Measurements from ENCODE around the gene METTL8.
A peak's percentile ranks its signal among the peaks of the same experiment; 100 is the strongest.
"Not testable (repeated sequence)": the region's sequence is repeated elsewhere in the genome, so short reads cannot be mapped to it uniquely, and the experiment has no call there.

Gene METTL8

DNA sequence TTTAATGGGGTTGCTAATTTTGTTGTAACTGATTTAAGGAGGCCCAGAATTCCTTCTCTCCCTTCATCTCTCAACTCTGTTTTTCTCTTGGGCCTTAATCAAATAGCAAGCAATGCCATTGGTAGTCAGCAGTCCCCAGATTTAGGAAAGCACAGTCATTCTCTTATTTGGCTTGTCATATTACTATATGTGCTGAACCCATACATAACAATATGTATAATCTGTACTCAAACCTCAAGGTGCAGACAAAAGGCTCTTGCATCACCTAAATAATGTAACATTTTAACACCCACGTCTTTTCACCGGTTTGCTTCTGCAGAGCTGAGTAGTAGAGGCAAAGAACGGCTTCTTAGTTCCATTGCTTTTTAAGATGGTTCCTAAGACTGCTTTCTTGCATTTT is 33.4 kb downstream of the METTL8 start:
- DNase-seq, result no peak

DNA sequence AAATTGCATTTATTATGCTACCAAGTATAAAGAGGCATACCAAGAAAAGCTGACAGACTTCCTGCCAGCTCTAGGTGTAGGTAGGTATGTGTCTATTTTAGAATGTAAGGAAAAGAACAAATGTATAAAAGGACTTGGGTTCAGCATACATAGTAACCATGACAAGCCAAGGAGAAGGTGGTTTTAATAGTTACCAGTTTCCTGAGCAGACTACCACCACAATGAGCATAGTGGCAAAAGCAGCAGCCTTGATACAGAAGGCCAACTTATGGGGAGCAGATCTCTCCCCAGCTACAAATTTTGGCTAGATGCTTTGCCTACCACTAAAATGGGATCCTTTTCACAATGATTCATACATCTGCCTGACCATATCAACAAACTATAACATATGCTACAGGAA is 34.5 kb downstream of the METTL8 start:
- DNase-seq, result no peak

DNA sequence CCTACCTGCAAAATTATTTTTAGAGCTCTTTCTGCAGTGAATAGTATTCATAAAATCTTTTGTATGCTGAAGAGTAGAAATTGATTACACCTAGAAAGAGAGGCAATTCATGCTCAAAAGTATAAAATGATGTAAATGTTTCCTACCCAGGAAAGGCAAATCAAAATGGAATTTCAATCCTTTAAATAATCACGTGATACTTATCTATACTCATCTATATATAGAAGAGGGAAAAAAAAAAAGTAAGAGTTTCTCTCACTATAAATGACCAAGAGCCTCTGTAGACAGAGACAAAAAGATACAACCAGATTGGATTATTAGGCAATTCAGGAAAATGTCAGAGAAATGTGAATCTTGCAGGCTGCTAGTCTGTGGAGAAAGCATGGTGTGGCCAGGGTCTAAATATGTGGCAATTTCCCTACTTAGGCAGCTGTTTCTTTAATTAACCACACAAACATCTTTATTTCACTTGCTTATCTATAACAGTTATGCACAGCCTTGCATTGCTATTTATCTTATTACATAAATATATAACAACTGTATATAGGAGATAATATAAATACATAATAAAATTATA is 39.5 kb downstream of the METTL8 start:
- DNase-seq, result no peak

DNA sequence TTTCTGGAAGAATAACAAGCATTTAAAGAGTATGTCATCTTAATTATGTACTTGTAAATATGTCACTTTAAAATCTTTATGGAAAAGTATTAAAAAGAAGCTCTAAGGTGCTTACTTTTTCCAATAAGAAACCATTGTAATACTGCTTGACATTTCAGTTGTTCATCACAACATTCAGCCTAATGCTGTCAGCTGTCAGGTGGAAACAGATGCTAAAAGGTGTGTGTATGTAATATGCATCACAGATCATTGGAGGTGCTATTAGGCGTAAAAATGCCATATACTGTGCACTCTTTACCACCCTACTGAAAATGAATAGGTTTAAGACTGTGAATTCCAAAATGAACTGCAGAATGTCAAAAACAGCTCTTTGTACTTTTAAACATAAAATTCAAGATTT is 40.3 kb downstream of the METTL8 start:
- no peak for DNase-seq

DNA sequence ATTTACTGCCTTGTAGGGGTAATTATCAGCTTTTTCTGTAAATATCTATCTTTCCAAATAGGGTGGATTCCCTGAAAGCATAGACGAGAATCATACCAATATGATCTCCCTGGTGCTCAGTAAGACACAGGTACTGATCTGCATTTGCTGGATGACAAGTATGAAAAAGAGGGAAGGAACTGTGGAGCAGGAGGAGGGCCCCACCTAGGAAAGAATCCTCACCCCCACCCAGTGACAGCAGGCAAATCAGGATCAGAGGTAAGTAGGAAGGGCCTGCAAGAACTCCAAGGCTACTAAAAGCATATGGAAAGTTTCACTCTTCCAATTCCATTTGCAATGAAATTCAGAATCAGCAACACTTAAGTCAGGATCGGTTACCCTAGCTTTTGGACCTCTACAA is 42.3 kb downstream of the METTL8 start:
- no peak for DNase-seq

DNA sequence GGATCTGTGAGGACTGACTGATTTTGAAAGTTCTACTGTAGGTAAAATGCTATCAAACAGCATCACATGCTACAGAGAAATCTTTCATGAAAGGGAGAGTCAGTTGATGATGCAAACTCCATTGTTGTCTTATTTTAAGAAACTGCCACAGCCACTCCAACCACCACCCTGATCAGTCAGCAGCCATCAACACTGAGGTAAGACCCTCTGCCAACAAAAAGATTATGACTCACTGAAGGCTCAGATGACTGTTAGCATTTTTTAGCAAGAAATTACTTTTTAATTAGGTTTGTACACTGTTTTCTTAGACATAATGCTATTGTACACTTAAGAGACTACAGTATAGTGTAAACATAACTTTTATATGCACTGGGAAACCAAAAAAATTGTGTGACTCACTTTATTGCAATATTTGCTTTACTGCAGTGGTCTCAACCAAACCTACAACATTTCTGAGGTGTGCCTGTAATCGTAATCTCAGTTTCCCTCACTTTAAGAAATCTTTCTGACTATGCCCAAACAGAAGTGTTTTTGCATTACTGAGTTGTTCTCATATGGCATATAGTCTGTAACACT is 42.8 kb downstream of the METTL8 start:
- peak; percentile 8 for DNase-seq

DNA sequence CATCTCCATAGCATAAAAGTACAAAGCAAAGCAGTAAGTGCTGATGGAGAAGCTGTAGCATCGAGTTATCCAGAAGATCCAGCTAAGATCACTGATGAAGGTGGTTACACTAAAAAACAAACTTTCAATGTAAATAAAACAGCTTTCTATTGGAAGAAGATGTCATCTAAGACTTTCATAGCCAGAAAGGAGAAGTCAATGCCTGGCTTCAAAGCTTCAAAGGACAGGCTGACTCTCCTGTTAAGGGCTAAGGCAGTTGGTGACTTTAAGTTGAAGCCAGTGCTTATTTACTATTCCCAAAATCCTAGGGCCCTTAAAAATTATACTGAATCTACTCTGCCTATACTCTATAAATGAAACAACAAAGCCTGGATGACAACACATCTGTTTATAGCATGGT is 44.0 kb downstream of the METTL8 start:
- DNase-seq, result no peak

DNA sequence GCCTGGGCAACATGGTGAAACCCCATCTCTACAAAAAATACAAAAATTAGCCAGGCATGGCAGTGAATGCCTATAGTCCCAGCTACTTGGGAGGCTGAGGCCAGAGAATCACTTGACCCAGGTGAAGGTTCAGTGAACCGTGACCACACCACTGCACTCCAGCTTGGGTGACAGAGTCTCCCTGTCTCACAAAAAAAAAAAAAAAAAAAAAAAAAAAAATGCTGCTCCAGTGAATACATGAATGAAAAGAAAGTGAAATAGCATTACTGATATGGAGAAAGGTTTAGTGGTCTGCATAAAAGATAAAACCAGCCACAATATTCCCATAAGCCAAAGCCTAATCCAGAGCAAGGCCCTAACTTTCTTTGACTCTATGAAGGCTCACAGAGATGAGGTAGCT is 44.5 kb downstream of the METTL8 start:
- no peak for DNase-seq

DNA sequence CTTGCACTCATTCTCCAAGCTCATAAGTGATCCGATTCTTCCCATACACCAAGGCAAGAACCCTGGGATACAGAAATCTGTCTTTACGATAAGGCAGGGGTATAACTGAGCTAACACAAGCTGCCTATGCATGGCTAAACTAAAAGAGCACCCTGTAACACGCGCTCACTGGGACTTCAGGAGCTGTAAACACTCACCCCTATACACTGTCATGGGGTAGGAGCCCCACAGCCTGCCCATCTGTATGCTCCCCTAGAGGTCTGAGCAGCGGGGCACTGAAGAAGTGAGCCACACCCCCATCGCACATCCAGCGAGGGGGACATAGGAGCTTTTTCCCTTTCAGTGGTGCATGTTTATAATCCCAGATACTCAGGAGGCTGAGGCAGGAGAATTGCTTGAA is 46.7 kb downstream of the METTL8 start:
- no peak for DNase-seq

DNA sequence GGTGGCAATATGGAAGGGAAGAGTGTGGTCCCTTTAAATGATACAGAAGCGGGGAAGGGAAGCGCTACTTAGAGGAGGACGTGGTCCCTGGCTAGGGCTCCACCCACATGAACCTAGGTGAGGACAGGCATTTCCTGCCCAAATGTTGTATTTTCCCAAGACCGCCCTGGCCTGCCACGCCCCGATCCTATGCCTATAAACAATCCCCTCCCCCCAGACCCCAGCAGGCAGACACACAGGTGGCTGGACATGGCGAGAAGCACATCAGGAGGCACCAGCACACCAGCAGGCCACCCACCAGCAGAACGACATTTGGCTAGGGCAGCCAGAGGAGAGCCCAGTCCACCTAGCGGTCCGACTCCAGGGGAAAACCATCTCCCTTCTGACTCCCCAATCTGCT is 47.2 kb downstream of the METTL8 start:
- DNase-seq, result no peak

DNA sequence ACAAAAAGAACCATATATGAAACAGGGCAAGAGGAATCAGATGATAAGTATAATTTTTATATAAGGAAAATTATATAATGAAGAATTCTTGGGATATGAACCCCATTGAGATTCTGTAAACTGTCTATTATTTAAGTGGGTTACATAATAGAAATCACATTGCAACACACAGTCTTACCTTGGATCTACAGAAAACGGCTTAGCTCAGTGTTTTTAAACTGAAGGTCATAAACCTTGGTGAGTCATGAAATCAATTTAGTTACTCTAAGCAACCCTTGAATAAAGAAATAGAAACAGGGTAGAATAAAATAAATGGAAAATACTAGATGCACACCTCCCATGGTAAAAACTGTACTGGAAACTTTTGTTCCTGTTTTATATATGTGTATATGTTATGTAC is 50.7 kb downstream of the METTL8 start:
- DNase-seq, result no peak

DNA sequence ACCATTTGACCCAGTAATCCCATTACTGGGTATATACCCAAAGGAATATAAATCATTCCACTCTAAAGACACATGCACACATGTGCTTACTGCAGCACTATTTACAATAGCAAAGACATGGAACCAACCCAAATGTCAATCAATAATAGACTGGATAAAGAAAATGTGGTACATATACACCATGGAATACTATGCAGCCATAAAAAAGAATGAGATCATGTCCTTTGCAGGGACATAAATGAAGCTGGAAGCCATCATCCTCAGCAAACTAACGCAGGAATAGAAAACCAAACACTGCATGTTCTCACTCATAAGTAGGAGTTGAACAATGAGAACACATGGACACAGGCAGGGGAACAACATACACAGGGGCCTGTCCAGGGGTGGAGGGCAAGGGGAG is 51.6 kb downstream of the METTL8 start:
- DNase-seq, result not testable (repeated sequence)

DNA sequence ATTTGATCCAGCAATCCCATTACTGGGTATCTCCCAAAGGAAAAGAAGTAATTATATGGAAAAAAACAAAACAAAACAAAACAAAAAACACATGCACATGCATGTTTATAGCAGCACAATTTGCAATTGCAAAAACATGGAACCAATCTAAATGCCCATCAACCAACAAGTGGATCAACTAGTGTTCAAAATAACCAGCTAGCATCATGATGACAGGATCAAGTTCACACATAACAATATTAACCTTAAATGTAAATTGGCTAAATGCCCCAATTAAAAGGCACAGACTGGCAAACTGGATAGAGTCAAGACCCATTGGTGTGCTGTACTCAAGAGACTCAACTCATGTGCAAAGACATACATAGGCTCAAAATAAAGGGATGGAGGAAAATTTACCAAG is 55.9 kb downstream of the METTL8 start:
- DNase-seq, result not testable (repeated sequence)

DNA sequence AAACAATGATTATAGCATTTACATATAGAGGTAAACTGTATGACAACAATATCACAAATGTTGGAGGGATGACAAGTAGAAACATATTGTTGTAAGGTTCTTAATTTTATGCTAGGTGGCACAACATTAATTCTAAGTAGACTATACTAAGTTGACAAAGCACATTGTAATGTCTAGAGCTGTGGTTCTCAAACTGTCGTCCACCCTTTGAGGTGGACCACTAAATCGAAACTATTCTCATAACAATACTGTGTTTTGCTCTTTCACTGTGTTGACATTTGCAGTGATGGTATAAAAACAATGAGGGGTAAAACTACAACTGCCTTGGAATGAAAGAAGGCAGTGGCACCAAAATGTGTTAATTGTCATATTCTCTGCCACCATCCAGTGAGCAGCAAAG is 66.1 kb downstream of the METTL8 start:
- no peak for DNase-seq

DNA sequence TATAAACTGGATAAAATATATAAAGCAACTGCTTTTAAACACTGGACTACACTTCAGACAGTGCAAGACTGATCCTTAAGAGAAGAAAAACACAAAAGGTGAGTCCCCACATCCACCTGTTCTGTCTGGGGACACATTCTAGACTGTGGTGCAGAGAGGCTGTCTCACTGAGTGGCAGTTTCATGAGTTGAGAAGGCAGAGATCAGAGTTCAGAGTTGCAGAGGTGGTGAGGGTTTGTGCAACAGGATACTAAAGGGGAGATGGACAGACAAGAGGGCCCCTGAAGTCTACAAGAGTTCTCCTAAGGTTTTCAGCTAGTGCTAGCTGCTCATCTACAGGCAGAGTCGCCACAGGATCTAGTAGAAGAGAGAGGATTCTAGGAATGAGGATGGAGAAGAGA is 68.0 kb downstream of the METTL8 start:
- no peak for DNase-seq

DNA sequence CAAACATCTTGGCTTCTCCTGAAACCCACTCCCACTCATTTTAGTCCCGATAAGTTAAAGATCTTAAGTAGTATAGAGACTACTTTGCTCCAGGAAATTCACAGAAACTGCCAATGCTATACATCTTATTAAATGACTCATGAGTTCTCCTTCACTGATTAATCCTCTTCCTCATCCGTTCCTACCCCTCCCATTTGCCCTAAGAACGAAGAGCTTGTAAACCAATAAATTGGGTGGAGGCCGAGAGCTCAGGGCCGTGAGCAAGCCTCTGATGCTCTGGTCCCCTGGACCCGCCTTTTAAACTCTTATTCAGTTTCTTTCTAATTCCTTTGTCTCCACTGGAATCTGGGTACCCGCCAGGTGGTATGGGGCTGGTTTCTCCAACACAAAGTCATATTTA is 68.6 kb downstream of the METTL8 start:
- no peak for DNase-seq

DNA sequence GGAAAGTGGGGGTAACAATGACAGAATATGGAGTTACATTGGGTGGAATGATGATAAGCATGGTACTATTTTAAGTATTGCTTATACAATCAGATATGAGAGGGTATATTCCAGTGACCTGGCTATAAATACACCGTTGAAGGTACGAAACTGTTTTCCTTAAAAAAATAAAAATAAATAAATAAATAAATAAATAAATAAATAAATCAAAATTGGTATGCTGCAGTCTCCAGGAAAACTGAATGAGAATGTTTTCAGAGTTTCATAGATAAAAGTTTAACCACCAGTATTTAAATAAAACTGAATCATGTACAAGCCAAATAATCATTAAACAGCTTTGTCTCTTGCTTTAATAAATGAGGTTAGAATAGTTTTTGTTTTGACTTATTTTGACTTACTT is 71.4 kb downstream of the METTL8 start:
- no peak for DNase-seq

DNA sequence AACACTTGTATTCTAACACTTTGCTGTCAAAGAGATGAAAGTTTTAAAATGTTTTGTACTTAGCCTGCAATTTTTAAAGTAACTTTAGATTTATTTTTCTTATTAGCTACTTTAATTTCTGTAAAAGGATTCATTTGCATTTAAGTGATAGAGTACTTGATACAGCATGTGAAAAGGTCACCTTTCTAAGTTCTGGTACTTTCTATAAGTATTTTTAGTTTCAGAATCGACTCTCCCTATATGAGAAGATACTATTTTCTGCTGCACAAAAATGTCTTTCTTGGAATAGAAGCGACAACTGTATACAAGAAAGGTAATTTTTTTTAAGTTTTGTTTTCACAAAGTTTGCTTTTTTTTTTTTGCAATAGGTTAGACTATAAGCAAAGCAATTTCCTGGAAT is 72.9 kb downstream of the METTL8 start:
- DNase-seq, result no peak

DNA sequence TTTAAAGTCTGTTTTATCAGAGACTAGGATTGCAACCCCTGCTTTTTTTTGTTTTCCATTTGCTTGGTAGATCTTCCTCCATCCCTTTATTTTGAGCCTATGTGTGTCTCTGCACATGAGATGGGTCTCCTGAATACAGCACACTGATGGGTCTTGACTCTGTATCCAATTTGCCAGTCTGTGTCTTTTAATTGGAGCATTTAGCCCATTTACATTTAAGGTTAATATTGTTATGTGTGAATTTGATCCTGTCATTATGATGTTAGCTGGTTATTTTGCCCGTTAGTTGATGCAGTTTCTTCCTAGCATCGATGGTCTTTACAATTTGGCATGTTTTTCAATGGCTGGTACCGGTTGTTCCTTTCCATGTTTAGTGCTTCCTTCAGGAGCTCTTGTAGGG is 80.0 kb downstream of the METTL8 start:
- not testable (repeated sequence) for DNase-seq

DNA sequence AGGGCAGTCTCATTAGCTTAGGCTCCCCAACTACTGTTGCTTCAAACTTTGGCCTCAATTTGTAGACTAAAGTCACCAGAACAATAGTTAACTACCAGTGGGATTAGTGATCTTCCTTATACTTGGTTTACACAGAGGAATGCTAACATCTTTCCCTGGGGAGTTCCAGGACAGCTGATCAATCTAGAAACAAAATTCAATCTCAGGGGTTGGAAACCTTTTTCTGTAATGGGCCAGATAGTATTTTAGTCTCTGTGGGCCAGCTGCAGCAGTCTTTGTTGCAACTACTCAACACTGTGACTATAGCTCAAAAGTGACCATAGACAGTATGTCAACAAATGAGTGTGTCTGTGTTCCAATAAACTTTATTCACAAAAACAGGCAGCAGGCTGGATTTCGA is 85.7 kb downstream of the METTL8 start:
- DNase-seq, result no peak

DNA sequence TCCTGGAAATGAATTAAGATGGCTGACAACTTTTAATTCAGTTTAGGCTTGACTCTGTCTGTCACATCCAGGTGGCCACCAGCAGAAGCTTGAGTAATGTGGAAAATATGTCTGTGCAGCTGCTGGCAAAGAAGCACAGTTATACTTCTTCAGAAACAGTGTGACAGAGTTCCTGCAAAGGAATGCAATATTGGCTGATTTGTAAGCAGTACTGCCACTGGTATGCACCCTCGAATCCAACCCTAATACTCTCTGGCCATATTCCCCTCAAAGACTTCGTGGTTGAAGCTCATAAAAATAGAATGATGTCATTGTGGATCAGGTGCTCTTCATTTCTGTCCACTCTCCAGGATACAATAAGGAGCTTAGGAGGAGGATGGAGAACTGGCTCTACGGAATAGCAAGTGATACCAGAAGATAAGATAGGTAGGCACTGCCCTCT is 86.2 kb downstream of the METTL8 start:
- DNase-seq, result no peak

DNA sequence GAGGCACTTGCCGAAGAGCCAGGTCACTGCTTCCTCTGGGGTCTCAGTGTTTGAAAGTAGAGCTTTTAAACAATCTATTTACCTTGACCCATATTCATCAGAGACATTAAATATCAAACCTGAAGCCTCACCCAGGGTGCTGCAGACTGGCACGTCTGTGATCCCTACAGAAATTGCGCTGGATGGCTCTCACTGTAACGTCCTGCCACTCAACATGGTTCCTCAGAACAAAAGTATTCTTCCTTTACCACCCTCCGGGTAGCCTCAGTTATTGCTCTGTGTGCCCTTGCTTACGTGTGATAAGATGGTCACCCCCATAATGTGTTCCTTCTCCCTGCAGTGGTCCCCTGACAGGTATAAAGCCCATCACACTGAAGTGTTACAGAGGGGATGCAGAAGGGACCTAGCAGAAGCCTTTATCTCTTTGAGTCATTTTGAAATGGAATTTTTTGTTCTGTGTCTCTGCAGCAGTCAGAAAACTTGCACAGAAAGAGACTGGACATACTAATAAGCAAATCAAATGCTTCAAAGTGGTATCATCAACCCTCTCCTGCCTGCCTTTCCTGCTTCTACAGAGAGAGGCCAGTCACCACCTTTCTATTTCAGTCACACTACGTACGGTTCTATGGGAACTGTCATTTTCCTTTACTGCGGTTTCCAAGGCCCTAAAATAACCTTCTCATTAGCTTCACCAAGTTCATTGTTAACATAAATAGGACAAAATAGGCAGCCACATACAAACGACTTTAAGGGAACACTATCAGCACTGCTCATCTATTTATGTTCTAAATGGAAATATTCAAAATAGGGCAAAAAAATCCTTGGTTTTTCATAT is 86.8 kb downstream of the METTL8 start:
- DNase-seq, result no peak

DNA sequence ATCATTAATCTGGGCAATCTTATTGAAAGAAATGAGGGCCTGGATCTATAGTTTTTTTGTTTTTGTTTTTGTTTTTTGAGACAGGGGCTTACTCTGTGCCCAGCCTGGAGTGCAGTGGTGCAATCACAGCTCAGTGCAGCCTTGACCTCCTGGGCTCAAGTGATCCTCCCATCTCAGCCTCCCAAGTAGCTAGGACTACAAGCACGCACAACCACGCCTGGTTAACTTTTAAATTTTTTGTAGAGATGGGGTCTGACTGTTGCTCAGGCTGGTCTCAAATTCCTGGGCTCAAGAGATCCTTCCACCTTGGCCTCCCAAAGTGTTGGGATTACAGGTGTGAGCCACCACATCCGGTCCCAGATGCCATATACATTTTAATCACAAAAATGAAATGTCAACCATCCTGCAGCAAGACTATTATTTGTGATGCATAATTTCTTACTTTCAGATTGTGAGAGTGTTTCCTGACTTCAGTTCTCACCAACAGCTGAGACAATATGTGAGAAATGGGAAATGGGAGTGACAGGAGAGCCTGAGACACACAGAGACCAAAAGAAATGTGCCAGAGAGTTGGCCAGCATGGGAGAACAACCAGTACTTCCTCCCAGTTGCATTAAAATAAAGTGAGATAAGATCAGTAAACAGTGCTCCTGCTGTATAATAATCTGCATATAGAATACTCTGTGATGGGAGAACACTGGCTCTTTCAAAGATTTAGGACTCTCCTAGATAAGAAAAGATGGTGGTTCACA is 87.6 kb downstream of the METTL8 start:
- DNase-seq, result no peak

DNA sequence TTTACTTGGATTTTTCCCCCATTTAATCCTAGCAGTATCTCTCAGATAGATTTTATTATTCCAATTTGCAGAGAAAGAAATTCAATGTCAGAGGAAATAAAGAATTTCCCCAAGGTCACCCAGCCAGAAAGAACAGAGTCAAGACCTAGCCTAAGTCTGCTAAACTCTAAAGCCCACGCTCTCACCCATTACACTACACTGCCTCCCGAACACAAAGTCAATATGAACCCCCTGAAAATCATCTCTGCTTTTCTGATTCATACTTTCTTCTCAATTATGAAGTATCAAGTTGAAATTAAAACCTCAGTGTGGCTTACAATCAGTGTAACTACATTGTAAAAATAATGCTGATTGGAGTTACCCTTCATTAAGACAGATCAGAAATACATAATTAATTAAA is 89.6 kb downstream of the METTL8 start:
- DNase-seq, result no peak
